Mesenteric fat pad (tissue), 1 donor: ENCODE results near the gene ERMARD. TPM values are rescaled to one million over a fixed set of nuclear protein-coding genes. Genes with fewer than 3 reads are reported as not detected.

Source experiments
- DNase-seq: peaks from one replicate; pipeline ENCODE4 v3.0.0-alpha.2; 2020; ENCODE audit warnings: low spot score
- total RNA-seq: library from RNA; stranded (reverse); fragmentation: NEBNext Ultra II Directional; extraction: Animal tissue kit (Norgen Biotek cat#: 25700); gene quantifications from one replicate; pipeline ENCODE4 v1.2.1, GENCODE V29; 2021
- donor health status: DM: yes; HTN: yes; CAD: no.

Gene ERMARD
- total RNA-seq, 1 donor from 2014 or later: 19.8 TPM

GRCh38 chr6:169800668-169801395, 49.4 kb downstream of the ERMARD start:
- DNase-seq: peak; percentile 78

GRCh38 chr6:169801396-169802160, 50.2 kb downstream of the ERMARD start:
- DNase-seq: peak; percentile 79

- no peak for DNase-seq
Measured at GRCh38 chr6:169802790-169803189, 51.4 kb downstream of the ERMARD start.

- no peak for DNase-seq
Measured at GRCh38 chr6:169803271-169803811, 51.9 kb downstream of the ERMARD start.

GRCh38 chr6:169803816-169804340, 52.5 kb downstream of the ERMARD start:
- peak; percentile 51 for DNase-seq

- DNase-seq: no peak
Measured at GRCh38 chr6:169804427-169804826, 53.0 kb downstream of the ERMARD start.

GRCh38 chr6:169805242-169805838, 53.9 kb downstream of the ERMARD start:
- DNase-seq: no peak

- peak; percentile 43 for DNase-seq
Measured at GRCh38 chr6:169806701-169807100, 55.3 kb downstream of the ERMARD start.

- no peak for DNase-seq
Measured at GRCh38 chr6:169807229-169807628, 55.8 kb downstream of the ERMARD start.

- peak; percentile 60 for DNase-seq
Measured at GRCh38 chr6:169807699-169808607, 56.5 kb downstream of the ERMARD start.

- DNase-seq: no peak
Measured at GRCh38 chr6:169808608-169808967, 57.2 kb downstream of the ERMARD start.

- peak; percentile 43 for DNase-seq
Measured at GRCh38 chr6:169809386-169809785, 58.0 kb downstream of the ERMARD start.

- peak; percentile 88 for DNase-seq
Measured at GRCh38 chr6:169810066-169810989, 58.9 kb downstream of the ERMARD start.

GRCh38 chr6:169811072-169811471, 59.6 kb downstream of the ERMARD start:
- peak; percentile 47 for DNase-seq

GRCh38 chr6:169811521-169812256, 60.3 kb downstream of the ERMARD start:
- DNase-seq: peak; percentile 62

- peak; percentile 85 for DNase-seq
Measured at GRCh38 chr6:169812257-169812644, 60.8 kb downstream of the ERMARD start.

GRCh38 chr6:169813969-169814368, 62.5 kb downstream of the ERMARD start:
- peak; percentile 53 for DNase-seq

- no peak for DNase-seq
Measured at GRCh38 chr6:169816054-169816453, 64.6 kb downstream of the ERMARD start.

GRCh38 chr6:169816975-169817374, 65.6 kb downstream of the ERMARD start:
- no peak for DNase-seq
